CD4-positive, alpha-beta T cell treated with Interleukin-21 for 1 hour (primary cell): ENCODE measurements around the gene FIS1.
"Not testable (repeated sequence)": the region's sequence is repeated elsewhere in the genome, so short reads cannot be mapped to it uniquely, and the experiment has no call there.

Experiments
- DNase-seq: peaks from one replicate; pipeline ENCODE4 v3.0.0-alpha.2; 2020

The FIS1 gene

DNA sequence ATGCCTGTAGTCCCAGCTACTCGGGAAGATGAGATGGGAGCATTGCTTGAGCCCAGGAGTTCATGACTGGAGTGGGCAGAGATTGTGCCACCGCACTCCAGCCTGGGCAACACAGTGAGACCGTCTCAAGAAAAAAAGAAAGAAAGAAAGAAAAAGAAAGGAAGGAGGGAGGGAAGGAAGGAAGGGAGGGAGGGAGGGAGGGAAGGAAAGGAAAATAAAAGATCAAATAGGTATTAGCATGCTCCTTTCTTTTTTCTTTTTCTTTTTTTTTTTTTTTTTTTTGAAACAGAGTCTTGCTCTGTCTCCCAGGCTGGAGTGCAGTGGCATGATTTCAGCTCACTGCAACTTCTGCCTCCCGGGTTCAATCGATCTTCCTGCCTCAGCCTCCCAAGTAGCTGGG is 8.3 kb upstream of the FIS1 start:
- not testable (repeated sequence) for DNase-seq

DNA sequence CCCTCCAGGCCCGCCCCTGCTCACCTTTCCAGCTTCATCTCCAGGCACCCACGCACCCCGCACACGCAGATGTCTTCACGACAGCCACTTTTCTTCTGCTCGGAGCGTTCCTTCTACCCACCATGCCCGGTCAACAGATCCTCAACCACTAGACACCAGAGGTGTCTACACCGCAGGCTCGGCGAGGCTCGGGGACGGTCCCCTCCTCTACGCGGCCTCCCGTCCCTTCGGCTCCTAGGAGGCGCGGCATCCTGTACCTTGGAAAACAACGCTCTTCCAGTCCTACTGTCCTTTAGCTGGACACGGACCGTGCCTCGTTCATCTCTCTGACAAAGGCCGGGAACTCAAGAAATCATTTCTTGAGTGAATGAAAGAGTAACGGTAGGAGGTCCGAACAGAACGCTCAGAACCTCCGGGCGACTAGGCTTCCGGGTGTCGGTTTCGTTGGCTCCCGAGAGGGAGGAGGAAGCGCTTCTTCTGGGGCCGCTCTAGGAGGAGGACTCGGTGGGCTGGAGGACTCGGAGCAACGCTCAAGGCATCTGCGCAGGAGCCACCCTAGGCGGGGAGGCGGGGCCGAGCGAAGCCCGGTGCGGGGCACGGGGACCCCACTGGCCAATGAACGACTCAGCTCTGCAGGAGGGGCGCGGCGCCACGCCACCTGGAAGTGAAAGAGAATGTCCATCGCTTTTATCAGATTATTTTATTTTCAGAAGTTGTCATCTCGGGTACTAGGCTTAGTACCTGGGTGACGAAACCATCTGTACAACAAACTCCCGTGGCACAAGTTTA is 7.2 kb upstream of the FIS1 start:
- DNase-seq = peak; percentile 99

DNA sequence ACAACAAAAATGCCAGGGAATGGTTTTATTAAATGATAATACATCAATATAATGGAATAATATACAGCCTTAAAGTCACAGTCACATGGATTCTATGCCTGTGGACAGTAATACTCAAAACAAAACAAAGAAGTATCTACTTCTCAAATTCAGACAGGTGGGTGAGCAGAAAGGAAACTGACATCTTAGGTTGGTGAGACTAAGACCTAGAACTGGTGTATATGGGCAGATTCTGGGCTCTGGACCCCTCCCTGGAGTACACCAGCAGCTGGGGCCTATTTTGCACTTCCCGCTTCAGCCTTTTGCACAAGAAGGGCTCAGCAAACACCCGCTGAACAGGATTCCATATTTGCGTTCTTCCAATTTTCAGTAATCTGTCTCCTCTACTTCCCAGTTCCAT is 5.4 kb upstream of the FIS1 start:
- DNase-seq = no peak

DNA sequence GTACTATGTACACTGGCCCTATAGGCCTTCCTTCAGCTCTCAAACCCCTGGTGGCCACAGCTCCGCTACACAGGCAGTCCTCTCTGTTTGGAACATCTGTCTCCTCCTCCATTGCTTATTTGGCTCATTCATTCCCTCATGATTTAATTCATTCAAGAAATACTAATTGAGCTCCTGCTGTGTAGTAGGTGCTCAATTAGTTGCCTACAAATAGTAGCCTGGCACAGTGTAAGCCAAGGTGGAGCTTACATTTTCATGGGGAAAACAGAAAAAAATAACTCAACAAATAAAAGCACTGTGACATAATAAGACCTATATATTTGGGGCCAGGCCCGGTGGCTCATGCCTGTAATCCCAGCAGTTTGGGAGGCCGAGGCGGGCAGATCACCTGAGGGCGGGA is 3.4 kb upstream of the FIS1 start:
- no peak for DNase-seq

DNA sequence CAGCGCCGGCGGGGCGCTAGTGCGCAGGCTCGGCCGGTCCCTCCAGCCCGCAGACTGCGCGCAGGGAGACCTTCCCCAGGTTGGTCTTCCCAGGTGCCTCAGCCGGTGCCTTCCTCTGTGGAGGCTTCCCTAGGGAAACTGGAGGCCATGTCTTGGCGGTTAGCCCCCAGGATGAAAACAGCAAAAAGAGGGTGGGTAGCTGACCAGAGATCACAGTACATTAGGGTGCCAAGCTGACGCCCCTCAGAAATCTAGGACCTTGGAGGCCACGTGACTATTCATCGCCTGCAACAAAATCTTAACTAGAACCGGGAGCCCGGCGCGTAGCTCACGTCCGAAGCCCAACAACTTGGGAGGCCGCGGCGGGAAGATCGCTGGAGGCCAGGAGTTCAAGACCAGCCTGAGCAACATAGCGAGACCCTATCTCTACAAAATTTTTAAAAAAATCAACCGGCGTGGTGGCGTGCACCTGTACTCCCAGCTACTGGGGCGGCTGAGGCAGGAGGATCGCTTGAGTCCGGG is 327 bp upstream of the FIS1 start:
- no peak for DNase-seq

DNA sequence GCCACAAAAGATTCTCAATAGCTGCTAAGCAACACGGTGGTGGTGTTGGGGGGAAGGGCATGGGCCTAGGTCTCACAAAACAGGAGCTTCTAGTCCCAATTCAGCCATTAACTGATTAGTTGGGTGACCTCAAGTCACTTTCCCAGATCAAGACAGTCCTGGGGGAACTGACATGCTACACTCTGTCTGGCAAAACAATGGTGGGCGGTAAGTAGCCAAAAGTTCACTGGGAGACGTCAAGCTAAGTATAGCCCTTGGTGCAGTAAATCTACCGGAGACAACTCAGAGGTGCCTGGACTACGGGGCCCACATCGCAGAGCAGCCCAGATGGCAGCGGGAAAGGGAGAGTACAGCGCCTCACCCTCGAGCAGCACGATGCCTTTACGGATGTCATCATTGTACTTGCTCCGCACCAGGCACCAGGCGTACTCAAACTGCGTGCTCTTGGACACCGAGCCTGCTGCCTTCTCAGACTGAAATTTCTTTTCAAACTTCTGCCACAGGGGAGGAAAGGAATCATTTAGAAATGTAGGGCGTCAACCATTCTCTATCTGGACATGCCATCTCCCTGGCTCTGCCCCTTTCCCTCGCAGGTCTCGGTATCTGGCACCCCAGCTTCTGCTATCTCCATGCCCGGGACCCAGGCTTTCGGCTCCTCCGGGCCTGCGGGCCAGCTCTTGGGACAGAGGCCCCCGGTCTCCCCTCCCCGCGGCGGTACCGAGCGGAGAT is 1.1 kb downstream of the FIS1 start:
- no peak for DNase-seq

DNA sequence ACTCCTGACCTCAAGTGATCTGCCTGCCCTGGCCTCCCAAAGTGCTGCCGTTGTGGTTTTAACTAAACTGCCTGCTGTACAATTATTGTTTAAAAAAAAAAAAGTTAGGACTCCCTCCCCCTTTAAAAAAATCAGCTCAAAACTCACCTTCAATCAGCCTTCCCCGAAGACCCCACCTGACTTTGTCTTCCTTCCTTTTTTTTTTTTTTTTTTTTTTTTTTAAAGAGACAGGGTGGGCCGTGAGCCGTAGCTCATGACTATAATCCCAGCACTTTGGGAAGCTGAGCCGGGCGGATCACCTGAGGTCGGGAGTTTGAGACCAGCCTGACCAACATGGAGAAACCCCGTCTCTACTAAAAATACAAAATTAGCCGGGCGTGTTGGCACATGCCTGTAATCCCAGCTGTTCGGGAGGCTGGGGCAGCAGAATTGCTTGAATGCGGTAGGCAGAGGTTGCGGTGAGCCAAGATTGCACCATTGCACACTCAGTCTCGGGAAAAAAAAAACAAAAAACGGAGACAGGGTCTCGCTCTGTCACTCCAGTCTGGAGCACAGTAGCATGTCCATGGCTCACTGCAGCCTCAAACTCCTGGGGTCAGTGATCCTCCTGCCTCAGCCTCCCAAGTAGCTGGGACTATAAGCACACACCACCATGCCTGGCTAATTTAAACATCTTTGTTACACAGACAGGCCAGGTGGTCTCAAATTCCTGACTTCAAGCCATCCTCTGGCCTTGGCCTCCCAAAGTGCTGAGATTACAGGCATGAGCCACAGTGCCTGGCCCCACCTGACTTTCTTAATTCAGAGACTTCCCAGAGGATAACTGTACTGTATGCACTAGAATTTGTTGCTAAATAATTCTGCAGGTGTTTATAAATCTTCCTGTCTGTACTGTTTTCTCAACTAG is 3.2 kb downstream of the FIS1 start:
- no peak for DNase-seq

DNA sequence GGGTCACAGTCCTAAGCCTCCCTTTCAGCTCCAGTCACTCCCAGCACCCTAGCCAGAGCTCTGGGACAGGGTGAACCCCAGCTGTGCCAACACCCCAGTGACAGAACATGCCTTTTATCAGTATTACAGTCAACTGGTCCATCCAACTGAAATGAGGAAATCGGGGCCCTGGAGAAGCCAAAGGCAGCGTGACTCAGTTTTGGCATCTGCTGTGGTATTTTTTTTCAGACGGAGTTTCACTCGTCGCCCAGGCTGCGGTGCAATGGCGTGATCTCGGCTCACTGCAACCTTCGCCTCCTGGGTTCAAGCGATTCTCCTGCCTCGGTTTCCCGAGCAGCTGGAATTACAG is 3.9 kb downstream of the FIS1 start:
- DNase-seq = no peak

DNA sequence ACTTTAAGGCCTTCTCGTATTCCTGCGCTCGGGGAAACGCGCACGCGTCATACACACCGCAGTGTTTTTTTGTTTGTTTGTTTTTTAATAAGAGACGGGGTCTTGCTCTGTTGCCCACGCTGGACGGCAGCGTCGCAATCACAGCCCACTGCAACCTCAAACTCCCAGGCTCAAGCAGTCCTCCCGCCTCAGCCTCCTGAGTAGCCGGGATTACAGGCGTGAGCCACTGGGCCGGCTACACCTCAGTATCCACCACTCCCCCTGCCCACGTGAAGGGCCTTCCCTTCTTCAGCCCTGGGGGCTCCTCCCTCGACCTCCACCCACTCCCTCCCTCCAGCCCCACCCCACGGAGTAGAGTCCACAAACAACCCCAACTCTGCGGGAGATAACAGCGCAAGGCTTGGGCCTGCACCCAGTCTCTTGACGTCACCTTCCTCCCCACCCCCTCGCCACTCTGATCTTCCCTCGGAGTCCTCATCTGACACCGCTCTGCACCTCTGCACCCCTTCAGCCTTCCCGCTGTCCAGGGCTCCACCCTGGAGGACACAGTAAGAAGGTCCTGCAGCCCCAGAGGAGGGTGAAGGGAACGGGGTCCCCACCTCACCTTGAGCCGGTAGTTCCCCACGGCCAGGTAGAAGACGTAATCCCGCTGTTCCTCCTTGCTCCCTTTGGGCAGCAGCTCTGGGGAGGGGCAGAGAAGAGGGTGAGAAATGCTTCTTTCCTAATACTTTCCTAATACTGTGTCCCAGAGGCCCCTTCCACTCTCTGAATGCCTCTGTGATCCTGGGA is 4.5 kb downstream of the FIS1 start:
- DNase-seq = no peak

DNA sequence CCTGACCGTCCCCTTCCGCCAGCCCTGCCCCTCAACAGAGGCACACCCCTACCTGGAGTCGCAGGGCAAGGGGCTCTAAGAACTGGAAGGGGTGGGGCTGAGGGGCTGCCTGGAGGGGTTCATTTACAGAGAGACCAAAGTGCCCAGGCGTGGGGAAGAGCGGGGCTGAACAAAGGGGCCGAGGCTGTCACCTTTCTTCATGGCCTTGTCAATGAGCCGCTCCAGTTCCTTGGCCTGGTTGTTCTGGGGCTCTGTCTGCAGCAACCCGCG is 5.0 kb downstream of the FIS1 start:
- DNase-seq = no peak

DNA sequence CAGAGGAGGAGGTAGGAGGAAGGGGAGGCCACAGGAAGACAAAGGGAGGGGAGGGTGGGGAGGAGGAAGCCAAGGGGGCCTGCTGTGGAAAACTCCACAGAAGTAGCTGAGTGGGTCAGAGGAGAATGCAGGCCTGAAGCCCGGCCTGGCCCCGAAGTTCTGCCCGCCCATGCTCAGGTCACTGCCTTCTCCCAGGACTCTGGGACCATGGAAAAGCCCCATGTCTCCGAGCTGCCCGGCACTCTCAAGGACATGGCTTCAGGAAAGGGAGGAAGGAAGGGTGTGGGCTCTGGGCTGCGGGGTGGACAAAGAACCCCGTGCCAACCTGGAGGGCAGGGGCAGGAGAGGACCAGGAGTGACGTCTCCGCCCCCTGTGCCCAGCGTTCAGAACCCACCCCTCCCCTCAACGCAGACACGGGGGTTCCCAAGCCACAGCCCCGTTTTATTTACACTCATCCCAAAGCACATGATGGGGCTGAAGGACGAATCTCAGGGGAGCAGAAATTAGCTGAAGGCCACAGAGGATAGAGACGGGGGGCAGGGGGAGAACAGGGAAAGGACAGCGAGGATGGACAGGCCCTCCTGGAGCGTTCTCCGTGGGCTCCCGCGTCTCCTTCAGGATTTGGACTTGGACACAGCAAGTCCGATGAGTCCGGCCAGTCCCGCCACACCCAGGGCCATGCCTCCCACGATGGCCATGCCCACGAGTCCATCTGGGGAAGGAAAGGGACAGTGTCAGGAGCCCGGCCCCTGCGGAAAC is 5.5 kb downstream of the FIS1 start:
- no peak for DNase-seq

DNA sequence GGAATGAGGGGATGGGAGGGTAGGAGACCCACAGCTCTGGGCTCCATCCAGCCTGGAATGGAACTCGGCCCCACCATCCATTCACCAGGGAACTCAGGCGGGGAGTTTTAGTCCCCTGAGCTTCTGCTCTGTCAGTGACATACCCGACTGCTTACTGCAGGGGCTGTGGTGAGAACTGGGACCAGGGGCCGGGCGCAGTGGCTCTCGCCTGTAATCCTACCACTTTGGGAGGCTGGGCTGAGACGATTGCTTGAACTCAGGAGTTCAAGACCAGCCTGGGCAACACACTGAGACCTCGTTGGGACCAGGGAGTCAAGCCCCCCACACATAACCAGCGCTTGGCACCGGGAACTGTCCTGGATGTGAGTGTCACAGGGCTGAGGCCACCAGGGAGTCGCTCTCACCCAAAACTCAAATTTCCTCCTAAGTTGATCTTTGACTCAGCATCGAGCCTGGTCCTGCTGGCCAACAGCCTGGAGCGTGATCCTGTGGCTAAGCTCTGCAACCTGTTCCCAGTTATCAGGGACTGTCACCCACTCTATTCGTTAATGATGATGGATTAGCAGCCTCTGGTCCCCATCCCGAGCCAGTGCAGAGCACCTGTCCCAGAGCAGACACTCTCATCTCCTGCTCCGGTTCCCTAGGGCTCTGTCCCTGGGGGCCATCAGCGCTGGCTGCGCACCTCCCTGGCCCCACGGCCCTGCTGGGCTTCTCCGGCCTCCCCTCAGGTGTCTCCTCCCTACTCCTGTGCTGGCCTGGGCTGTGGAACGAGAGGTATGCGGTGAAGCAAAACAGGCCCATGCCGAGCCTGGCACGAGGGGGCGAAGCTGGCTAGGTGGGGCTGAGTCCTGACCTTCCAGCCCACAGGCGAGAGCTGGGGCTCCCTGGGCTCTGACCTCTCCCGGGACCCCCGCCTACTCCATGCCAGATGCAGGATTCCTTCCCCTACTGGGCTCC is 6.4 kb downstream of the FIS1 start:
- no peak for DNase-seq

DNA sequence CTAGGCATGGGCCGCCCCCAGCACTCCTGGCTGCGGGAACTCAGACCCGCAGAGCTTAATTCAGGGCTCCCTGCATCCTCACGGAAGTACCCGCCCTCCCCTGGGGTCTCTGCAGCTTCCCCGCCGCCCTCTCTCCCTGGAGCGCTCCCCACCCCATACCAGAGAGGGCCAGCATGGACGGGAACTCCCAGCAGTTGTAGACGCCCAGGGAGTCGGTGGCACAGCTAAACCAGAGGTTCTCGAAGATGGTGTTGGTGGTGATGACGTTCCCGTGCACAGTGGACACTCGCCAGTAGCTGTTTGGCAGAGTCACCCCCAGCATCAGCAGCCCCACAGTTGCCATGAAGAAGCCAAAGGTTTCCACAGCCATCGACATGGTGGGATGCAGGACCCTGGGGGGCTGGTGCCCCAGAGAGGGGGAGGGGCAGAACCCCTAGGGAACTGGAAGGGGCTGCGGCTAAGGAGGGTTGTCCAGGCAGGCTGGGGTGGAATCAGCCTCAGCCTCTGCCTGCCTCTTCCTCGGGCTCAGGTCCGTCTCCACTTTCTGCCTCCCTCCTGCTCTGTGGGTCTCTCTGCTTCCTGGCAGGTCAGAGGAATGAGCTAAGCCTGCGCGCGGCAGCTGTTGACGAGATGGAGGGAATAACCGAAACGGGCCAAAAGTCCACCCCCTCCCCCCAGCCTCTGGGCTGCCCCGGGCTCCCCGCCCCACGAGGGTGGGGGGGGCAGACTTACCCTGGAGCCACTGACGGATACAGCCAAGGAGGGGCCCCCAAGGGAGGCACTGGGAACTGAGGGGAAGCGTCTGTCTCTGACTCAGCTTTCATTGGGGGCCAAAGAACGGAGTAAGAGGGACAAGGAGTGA is 7.4 kb downstream of the FIS1 start, which contains the start of gene CLDN15:
CLDN15 (minus strand) TSS at position 597 of the 862 bp plus-strand sequence; CDS start at position 376, 221 bp downstream.
- no peak for DNase-seq

DNA sequence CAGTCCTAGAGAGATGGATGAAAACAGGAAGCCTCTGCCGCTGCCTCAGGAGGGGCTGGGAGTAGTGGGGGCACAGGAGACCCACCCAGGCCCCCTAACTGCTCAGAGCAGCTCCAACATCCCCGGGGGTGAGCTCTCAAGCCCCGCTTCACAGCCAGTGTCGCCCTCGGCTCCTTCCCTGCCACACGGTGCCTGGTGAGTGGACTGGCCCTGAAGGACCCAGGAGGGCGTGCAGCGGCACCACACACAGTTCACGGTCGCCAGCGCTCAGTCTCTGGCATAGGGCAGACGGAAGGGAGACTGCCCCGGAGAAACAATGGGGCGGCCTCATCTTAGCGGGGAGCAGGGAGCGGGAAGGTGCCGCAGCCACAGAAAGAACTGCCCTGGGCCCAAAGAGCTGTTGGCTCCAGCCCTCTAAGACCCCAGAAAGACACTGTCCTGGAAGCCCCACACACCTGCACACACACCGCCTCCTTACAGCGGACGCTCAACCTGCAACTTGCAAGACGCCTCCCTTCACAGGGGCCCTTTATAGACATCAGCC is 8.5 kb downstream of the FIS1 start:
- DNase-seq = no peak

DNA sequence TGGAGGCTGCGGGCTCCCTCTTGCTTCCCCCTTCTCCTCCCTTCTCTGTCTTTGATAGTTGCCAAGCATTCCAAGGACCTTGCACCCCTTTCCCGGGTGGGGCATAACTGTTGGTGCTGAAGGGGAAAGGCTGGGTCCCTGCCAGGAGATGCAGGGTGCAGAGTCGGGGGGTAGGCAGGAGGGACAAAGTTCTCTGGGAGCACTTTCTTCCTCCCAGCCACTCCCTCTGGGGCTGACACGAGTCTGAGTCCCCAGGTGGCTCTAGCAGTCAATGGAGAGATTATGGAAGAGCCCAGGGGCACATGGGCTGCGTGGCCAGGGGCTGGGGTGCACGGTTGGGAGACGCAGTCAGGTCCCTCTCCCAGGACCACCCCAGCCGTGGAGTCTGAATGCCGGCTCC is 9.4 kb downstream of the FIS1 start:
- DNase-seq = no peak

DNA sequence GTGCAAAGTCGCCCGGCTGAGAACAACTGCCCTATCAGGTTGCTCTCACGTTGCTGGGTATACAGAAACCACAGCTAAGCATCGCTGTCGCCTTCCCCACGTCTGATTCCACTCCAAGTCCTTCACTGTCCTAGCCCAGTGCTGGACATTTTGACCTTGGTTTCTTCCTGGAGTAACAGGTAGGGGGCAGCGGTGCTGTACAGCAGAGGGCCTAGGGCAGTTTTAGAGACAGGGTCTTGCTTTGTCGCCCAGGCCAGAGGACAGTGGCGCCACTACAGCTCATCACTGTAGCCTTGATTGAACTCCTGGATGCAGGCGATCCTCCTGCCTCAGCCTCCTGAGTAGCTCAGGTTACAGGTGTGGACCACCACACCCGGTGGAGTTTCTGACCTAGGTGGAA is 9.8 kb downstream of the FIS1 start:
- no peak for DNase-seq

DNA sequence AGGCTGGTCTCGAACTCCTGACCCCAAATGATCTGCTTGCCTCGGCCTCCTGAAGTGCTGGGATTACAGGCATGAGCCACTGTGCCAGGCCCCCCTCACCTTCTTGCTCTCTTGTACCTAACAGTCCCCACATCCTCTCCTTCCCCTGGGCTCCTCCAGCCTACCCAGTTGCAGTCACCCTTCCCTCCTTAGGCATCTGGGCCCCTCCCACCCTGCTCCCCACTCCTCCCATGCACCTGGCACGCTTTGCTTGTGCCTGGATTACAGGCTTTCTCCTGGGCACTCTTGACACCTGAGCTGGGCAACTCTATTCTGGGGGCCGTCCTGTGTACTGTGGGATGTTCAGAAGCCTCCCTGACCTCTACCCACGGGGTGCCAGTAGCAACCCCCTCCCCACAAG is 10.2 kb downstream of the FIS1 start:
- no peak for DNase-seq

DNA sequence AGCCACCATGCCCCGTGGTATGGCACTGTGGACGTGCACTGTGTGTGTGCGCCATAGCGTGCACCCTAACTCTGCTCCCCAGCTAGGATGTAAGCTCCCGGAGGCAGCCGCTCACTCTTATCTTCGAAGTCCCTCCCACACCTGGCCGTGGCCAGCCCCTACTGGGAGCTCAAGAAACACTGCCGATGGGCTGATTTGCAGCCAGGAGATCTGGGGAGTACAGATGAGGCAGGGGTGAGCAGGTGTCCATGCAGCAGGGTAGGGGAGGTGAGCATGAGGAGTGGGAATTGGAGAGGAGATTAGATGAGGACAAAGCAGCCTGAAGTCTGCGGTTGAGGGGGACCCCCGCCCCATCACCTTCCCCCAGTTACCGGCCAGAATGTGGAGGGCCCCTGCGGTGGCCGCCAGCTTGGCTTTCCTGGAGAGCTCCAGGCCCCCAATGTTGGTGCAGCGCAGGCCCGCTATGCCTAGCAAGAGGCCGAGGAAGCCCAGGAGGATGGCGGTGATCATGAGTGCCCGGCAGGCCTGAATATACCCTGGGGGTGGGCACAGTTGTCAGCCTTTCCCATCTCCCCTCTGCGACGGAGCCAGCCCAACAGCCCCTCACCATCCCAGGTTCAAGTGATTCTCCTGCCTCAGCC is 10.9 kb downstream of the FIS1 start:
- no peak for DNase-seq
